Upper lobe of left lung (tissue), 6 donors: Measurements from ENCODE around the gene SESN2. TPM values are rescaled to one million over a fixed set of nuclear protein-coding genes. Genes with fewer than 3 reads are reported as not detected.
A peak's percentile ranks its signal among the peaks of the same experiment; 100 is the strongest.

Source experiments
- ATAC-seq, 2 donors: fragments of 200-7000 bp; cut with Tn5 transposase; one replicate each; pipeline ENCODE4 v1.9.1; 2022; ENCODE audit warnings: mild to moderate bottlenecking in 2 of 2, moderate library complexity in 2 of 2; ENCODE audit not compliant: low FRiP score in 2 of 2
- DNase-seq, 2 donors: peaks; one replicate each; pipeline ENCODE4 v3.0.0-alpha.2; 2019 to 2020
- H3K27ac ChIP-seq, 4 donors: fragments of 200-600 bp; sonication (generic); one replicate each; pipeline ENCODE4 v1.5.1; 2016 to 2019
- H3K27me3 ChIP-seq, 4 donors: fragments of 200-600 bp; sonication (generic); one replicate each; pipeline ENCODE4 v1.5.1; 2017 to 2019
- H3K36me3 ChIP-seq, 4 donors: fragments of 200-600 bp; sonication (generic); one replicate each; pipeline ENCODE4 v1.5.1; 2016 to 2019
- H3K4me1 ChIP-seq, 4 donors: fragments of 200-600 bp; sonication (generic); one replicate each; pipeline ENCODE4 v1.5.1; 2018 to 2019
- H3K4me3 ChIP-seq, 4 donors: fragments of 200-600 bp; sonication (generic); one replicate each; pipeline ENCODE4 v1.5.1; 2017 to 2019; ENCODE audit warnings: mild to moderate bottlenecking in 2 of 4, moderate library complexity in 1 of 4
- H3K9me3 ChIP-seq, 4 donors: fragments of 200-600 bp; sonication (generic); one replicate each; pipeline ENCODE4 v1.5.1; 2018 to 2019
- EP300 ChIP-seq, 4 donors: sonication (generic); formaldehyde crosslinking; IDR thresholded peaks; one replicate each; pipeline ENCODE4 v1.5.1; 2017; ENCODE audit warnings: antibody characterized with exemption in 4 of 4, control low read depth in 2 of 4
- POLR2A ChIP-seq, 4 donors: fragments of 450-650 bp; IDR thresholded peaks; one replicate each; pipeline ENCODE4 v1.5.1; 2016 to 2017; ENCODE audit warnings: antibody characterized with exemption in 4 of 4, mild to moderate bottlenecking in 2 of 4
- POLR2AphosphoS5 ChIP-seq, 2 donors: sonication (generic); formaldehyde crosslinking; IDR thresholded peaks; one replicate each; pipeline ENCODE4 v1.5.1; 2017; ENCODE audit warnings: antibody characterized with exemption in 2 of 2
- WGBS, 2 donors: methylation state at CpG; one replicate each; pipeline ENCODE4 v1.1.5; 2017 to 2018; 5-methylcytosine and 5-hydroxymethylcytosine counted together
- total RNA-seq, 6 donors: library from RNA; depleted of rRNA in 4 of 6; stranded (reverse); fragments of >200 nt in 4 of 6; gene quantifications; one replicate each; pipeline versions ENCODE4 v1.1.0 to v1.2.1, GENCODE V29; 2016 to 2021
- TF ChIP-seq, protein P1 (sequence below), 6 experiments: fragments of 450-650 bp in 4 of 6; fragments of 200-600 bp in 2 of 6; sonication (generic) in 2 of 6; IDR thresholded peaks; one replicate each; pipeline ENCODE4 v1.5.1; 2016 to 2019; ENCODE audit warnings: antibody characterized with exemption in 6 of 6
- donor health status: DM: no; HTN: no; CAD: no; lungs with moderate emphysema.
- donor health status: DM: no; HTN: yes; CAD: no; lungs with severe emphysema.

Gene SESN2
- total RNA-seq, 6 donors from 2014 or later: 9.6 to 18.1 (median 14.5) TPM

DNA sequence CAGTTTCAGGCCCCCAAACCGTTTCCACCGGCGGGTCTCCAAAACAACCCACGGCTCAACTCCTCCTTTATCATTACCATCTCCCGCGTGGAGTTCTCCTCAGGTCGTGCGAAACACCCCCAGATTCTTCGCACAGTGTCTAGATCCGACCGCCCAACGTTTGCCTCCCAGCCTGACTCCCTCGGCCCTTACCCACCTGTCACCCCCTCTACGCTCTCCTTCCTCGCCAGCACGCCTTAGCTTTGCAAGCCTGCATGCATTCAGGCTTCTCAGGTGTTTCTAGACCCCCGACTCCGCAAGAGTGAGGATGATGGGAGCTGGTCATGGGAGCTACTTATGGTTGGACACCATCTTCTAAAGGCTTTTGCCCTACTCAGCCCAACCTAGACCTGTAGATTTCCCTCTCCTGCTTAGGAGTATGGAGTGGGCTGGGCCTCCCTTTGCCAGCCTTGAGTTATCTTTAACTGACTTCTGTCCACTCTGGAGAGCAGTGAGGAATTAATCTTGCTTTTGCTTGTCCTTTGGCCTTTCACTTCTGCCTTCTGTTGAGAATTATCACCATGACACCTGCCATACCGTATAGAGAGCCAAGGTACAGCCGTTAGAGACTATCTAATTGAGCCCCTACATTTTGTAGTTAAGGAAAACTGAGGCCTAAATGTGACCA, 22.5 kb upstream of the SESN2 start:
- DNase-seq (no peak), ATAC-seq (no peak)
- peaks cover 22 to 33% (median 26%) of the 10 kb centered on the region in 4 donors for H3K4me1 ChIP-seq
- H3K4me3 ChIP-seq: peak overlapping the region; percentile 79 to 97 (median 92)
- TF ChIP-seq EP300 (IDR thresholded peaks at IDR 0.05) (no peak), POLR2A (IDR thresholded peaks at IDR 0.05) (no peak), POLR2AphosphoS5 (IDR thresholded peaks at IDR 0.05) (no peak)
- TF ChIP-seq, protein P1, sequence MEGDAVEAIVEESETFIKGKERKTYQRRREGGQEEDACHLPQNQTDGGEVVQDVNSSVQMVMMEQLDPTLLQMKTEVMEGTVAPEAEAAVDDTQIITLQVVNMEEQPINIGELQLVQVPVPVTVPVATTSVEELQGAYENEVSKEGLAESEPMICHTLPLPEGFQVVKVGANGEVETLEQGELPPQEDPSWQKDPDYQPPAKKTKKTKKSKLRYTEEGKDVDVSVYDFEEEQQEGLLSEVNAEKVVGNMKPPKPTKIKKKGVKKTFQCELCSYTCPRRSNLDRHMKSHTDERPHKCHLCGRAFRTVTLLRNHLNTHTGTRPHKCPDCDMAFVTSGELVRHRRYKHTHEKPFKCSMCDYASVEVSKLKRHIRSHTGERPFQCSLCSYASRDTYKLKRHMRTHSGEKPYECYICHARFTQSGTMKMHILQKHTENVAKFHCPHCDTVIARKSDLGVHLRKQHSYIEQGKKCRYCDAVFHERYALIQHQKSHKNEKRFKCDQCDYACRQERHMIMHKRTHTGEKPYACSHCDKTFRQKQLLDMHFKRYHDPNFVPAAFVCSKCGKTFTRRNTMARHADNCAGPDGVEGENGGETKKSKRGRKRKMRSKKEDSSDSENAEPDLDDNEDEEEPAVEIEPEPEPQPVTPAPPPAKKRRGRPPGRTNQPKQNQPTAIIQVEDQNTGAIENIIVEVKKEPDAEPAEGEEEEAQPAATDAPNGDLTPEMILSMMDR (IDR thresholded peaks at IDR 0.05): no peak
- H3K9me3 ChIP-seq: no peaks in the 10 kb centered on the region
- H3K27ac ChIP-seq: peak overlapping the region; percentile 79 to 95 (median 93)
- 11 to 13% methylated on average over 18 to 20 of the region's 20 CpGs for WGBS, 2 donors
- peaks cover 0 to 9% (median 0%) of the 10 kb centered on the region in 4 donors for H3K36me3 ChIP-seq
- H3K27me3 ChIP-seq: no peaks in the 10 kb centered on the region

- Histone ChIP-seq H3K4me3 (no peak overlapping the region), H3K36me3 (peaks cover 0 to 9% (median 0%) of the 10 kb centered on the region in 4 donors), H3K4me1 (peaks cover 14 to 29% (median 18%) of the 10 kb centered on the region in 4 donors), H3K9me3 (no peaks in the 10 kb centered on the region), H3K27ac (no peak overlapping the region), H3K27me3 (no peaks in the 10 kb centered on the region)
- TF ChIP-seq, protein P1 (IDR thresholded peaks at IDR 0.05): no peak
- TF ChIP-seq POLR2A (IDR thresholded peaks at IDR 0.05) (no peak), POLR2AphosphoS5 (IDR thresholded peaks at IDR 0.05) (no peak), EP300 (IDR thresholded peaks at IDR 0.05) (no peak)
- DNase-seq: no peak
- WGBS, 2 donors: 73 to 78% methylated on average over 2 of the region's 2 CpGs
- no peak for ATAC-seq
Measured at GRCh38 chr1:28239004-28239403, 20.3 kb upstream of the SESN2 start.

GRCh38 chr1:28240024-28240423, 19.3 kb upstream of the SESN2 start:
- Histone ChIP-seq H3K27ac (no peak overlapping the region), H3K36me3 (peaks cover 0 to 9% (median 0%) of the 10 kb centered on the region in 4 donors), H3K4me3 (no peak overlapping the region), H3K27me3 (no peaks in the 10 kb centered on the region), H3K9me3 (no peaks in the 10 kb centered on the region), H3K4me1 (peaks cover 14 to 31% (median 23%) of the 10 kb centered on the region in 4 donors)
- WGBS, 2 donors: 88 to 91% methylated on average over 4 of the region's 4 CpGs
- TF ChIP-seq, protein P1 (IDR thresholded peaks at IDR 0.05): no peak
- TF ChIP-seq POLR2AphosphoS5 (IDR thresholded peaks at IDR 0.05) (no peak), POLR2A (IDR thresholded peaks at IDR 0.05) (no peak), EP300 (IDR thresholded peaks at IDR 0.05) (no peak)
- DNase-seq (no peak), ATAC-seq (no peak)

DNA sequence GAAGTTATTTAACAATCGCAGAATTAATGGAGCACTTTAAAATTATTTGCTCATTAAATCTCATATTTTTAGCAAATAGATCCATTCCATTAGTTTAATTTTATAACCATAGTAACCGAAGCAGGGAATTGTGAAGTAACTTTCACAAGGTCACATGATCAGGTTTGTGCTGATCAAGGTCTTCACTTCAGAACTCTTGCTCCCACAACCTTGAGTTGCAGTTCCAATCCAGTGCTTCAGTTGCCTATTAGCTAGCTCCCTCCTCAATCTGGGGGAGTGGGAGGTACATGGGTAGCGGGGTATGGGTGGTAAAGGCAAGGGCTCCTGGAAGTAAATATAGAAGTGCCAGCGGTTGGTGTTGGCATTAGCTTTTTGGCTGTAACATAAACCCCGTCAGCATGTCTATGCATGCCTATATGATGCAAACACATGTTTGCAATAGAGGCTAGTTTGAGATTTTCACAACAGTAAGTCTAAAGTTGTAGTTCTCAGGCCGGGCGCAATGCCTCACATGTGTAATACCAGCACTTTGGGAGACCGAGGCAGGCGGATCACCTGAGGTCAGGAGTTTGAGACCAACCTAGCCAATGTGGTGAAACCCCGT, 17.6 kb upstream of the SESN2 start:
- Histone ChIP-seq H3K27me3 (no peaks in the 10 kb centered on the region), H3K36me3 (peaks cover 0 to 9% (median 0%) of the 10 kb centered on the region in 4 donors), H3K4me1 (peaks cover 8 to 31% (median 22%) of the 10 kb centered on the region in 4 donors), H3K9me3 (no peaks in the 10 kb centered on the region), H3K4me3 (no peak overlapping the region), H3K27ac (no peak overlapping the region)
- DNase-seq (no peak), ATAC-seq (no peak)
- TF ChIP-seq, protein P1 (IDR thresholded peaks at IDR 0.05): no peak
- TF ChIP-seq POLR2A (IDR thresholded peaks at IDR 0.05) (no peak), POLR2AphosphoS5 (IDR thresholded peaks at IDR 0.05) (no peak), EP300 (IDR thresholded peaks at IDR 0.05) (no peak)
- WGBS, 2 donors: 89 to 92% methylated on average over 10 of the region's 10 CpGs
